Measurements from ENCODE around the gene ARPC3. TPM values are rescaled to one million over a fixed set of nuclear protein-coding genes. Genes with fewer than 3 reads are reported as not detected.
A peak's percentile ranks its signal among the peaks of the same experiment; 100 is the strongest.

The ARPC3 gene
- total and polyA plus RNA-seq, 10 of the 15 experiments (the other 5 are each of a cell fraction or from before 2014, with no cell fraction given) = 81.6 to 890 (median 564) TPM

DNA sequence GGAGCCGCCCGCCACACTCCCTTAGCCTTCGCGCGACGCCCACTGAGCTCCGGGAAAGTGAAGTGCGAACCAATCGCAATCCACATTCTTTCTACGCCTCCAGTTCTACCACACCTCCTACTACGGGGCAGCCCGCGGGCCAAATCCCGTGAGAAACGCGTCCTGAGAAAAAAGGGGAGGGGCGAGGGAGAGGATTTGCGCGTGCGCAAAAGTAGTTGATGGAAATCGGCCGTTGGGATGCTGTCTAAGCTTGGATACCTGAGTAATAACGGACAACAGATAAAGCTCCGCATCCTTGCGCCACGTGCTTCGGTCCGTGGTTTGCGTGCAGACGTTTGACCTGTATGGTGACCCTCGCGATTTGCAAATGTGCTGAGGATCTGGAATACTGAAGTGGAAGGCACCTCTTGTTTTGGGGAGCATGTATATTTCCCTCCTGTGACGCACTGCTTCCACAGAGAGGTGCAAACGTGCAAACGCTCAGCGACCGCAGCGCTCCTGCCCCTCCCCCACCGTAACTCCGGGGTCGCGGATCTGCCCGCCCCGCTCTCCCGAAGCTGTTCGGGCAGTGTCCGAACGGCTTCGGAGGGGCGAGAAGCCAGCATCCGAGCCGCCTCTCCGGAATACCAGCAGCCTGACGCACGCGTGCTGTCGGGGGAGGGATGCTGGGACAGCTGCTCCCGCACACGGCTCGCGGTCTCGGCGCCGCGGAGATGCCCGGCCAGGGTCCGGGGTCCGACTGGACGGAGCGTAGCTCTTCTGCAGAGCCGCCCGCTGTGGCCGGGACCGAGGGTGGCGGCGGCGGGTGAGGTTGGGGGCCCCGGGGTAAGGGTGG lies 18.3 kb upstream of the ARPC3 start, which contains the start of the genes FAM216A and GPN3 (continued):
- TF ChIP-seq, protein P1, sequence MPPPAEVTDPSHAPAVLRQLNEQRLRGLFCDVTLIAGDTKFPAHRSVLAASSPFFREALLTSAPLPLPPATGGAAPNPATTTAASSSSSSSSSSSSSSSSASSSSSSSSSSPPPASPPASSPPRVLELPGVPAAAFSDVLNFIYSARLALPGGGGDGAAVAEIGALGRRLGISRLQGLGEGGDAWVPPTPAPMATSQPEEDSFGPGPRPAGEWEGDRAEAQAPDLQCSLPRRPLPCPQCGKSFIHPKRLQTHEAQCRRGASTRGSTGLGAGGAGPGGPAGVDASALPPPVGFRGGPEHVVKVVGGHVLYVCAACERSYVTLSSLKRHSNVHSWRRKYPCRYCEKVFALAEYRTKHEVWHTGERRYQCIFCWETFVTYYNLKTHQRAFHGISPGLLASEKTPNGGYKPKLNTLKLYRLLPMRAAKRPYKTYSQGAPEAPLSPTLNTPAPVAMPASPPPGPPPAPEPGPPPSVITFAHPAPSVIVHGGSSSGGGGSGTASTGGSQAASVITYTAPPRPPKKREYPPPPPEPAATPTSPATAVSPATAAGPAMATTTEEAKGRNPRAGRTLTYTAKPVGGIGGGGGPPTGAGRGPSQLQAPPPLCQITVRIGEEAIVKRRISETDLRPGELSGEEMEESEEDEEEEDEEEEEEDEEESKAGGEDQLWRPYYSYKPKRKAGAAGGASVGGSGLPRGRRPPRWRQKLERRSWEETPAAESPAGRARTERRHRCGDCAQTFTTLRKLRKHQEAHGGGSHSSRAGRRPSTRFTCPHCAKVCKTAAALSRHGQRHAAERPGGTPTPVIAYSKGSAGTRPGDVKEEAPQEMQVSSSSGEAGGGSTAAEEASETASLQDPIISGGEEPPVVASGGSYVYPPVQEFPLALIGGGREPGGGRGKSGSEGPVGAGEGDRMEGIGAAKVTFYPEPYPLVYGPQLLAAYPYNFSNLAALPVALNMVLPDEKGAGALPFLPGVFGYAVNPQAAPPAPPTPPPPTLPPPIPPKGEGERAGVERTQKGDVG (CRISPR knock-in tag; IDR thresholded peaks at IDR 0.05) = no peak
- TF ChIP-seq ZBED1 (IDR thresholded peaks at IDR 0.05; ENCODE audit: borderline replicate concordance) = peak; percentile 49; the same call in 1 of the 2 replicates

DNA sequence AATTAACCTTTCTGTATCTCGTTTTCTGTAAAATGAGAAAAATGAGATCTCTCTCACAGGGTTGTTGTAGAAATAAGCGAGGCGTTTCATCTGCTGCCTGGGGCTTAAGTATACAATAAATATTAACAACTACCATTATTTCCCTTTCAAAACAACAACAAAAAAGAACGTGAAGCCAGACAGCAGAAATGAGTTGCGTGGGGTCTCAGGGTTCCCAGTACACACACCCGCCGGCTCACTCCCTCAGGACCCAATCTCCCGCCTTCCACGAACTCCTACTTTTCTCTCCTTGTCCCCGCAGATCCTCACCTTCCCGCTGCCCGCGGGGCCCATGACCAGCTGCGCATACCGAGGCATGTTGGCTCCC lies 17.7 kb upstream of the ARPC3 start:
- peak overlapping the region; percentile 73 for H3K4me3 ChIP-seq
- WGBS (ENCODE audit: insufficient coverage, insufficient replicate concordance, low lambda C conversion rate, missing lambda C conversion rate) = 0% methylated on average over 15 of the region's 15 CpGs
- H3K27me3 ChIP-seq (replicated peaks in 1 of 2; ENCODE audit: control insufficient read depth in 2 of 2, insufficient read depth in 2 of 2, low read length in 1 of 2) = no peaks in the 10 kb centered on the region
- H2AFZ ChIP-seq (ENCODE audit: control insufficient read depth, low read depth, low read length) = peak overlapping the region; percentile 90
- H3K27ac ChIP-seq (ENCODE audit: control insufficient read depth, insufficient read depth) = peak overlapping the region; percentile 91
- ChIA-PET POLR2A (interaction anchor here (0.6 to 3.6 kb wide), 15 partner anchors 10 to 201 kb away, joined by 3 to 43 read pairs (median 5); partner anchors contain the start of genes ARPC3, RAD9B and VPS29), RAD21 (ENCODE audit: unreplicated experiment) (interaction anchor here (0.6 to 4.9 kb wide), 25 partner anchors 9 to 366 kb away, joined by 3 to 92 read pairs (median 5); partner anchors contain the start of genes ARPC3, RAD9B and VPS29), SMC1A (ENCODE audit: uncharacterized antibody, unreplicated experiment) (interaction anchor here (0.6 to 8.2 kb wide), 25 partner anchors 9 to 358 kb away, joined by 3 to 99 read pairs (median 5); partner anchors contain the start of genes ARPC3, RAD9B, TCTN1 and VPS29), CTCF (interaction anchor here (0.7 to 7.6 kb wide), 26 partner anchors 10 to 363 kb away, joined by 3 to 130 read pairs (median 5); partner anchors contain the start of genes ARPC3 and TCTN1)
- TF ChIP-seq HDGF (IDR thresholded peaks at IDR 0.05) = no peak
- TF ChIP-seq POLR2AphosphoS5 (IDR thresholded peaks at IDR 0.05; ENCODE audit: low read length) = peak; percentile 87
- no peak for TF ChIP-seq CBFB (IDR thresholded peaks at IDR 0.05; ENCODE audit: low read depth)
- TF ChIP-seq TCF12 (IDR thresholded peaks at IDR 0.05; ENCODE audit: low read depth, low read length) = 0 out of 2 replicates have a peak, but pooled peaks have one; percentile 42
- no peak; the same call in 1 of the 2 replicates for TF ChIP-seq LARP7 (IDR thresholded peaks at IDR 0.05)
- 0 out of 2 replicates have a peak, but pooled peaks have one; percentile 2 for TF ChIP-seq SMAD5 (IDR thresholded peaks at IDR 0.05; ENCODE audit: low read depth)
- 0 out of 2 replicates have a peak, but pooled peaks have one; percentile 23 for TF ChIP-seq PAX8 (IDR thresholded peaks at IDR 0.05)
- TF ChIP-seq, protein P2, sequence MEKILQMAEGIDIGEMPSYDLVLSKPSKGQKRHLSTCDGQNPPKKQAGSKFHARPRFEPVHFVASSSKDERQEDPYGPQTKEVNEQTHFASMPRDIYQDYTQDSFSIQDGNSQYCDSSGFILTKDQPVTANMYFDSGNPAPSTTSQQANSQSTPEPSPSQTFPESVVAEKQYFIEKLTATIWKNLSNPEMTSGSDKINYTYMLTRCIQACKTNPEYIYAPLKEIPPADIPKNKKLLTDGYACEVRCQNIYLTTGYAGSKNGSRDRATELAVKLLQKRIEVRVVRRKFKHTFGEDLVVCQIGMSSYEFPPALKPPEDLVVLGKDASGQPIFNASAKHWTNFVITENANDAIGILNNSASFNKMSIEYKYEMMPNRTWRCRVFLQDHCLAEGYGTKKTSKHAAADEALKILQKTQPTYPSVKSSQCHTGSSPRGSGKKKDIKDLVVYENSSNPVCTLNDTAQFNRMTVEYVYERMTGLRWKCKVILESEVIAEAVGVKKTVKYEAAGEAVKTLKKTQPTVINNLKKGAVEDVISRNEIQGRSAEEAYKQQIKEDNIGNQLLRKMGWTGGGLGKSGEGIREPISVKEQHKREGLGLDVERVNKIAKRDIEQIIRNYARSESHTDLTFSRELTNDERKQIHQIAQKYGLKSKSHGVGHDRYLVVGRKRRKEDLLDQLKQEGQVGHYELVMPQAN (conservative IDR thresholded peaks at IDR 0.05) = peak; percentile 95
- TF ChIP-seq POLR2AphosphoS2 (IDR thresholded peaks at IDR 0.05; ENCODE audit: low read depth, low read length) = 0 out of 2 replicates have a peak, but pooled peaks have one; percentile 12
- TF ChIP-seq TCF3 (IDR thresholded peaks at IDR 0.05; ENCODE audit: borderline replicate concordance, insufficient read depth, low read depth, low read length) = no peak
- FAIRE-seq = no peak
- BruUV-seq (replicated peaks) = no TSS peak
- peak overlapping the region; percentile 43; the same call in 1 of the 2 replicates for H3K4me2 ChIP-seq (ENCODE audit: control insufficient read depth, insufficient read depth)
- in situ Hi-C loops (cut with MboI) = loop anchor here (5.0 kb wide), 1 partner anchor 134 kb away; no protein-coding TSS in a partner anchor
- intact Hi-C loops (cut with micrococcal nuclease; ENCODE audit: unreplicated experiment) = loop anchor here (2.0 to 5.0 kb wide), 3 partner anchors 35 to 229 kb away; partner anchors contain the start of genes RAD9B and VPS29
- H3K9me3 ChIP-seq (replicated peaks; ENCODE audit: control insufficient read depth, insufficient read depth, low read length) = no peaks in the 10 kb centered on the region
- H3K36me3 ChIP-seq (ENCODE audit: control insufficient read depth in 2 of 2, insufficient read depth in 2 of 2, low read length in 1 of 2) = no peaks in the 10 kb centered on the region; a peak in 1 of 4 replicates
- ATAC-seq = no peak
- DNase-seq (ENCODE audit: low read depth, low spot score) = no peak
- H3K4me1 ChIP-seq (ENCODE audit: control insufficient read depth, insufficient read depth, low read length) = peaks cover 6% of the 10 kb centered on the region
- H4K20me1 ChIP-seq (ENCODE audit: control insufficient read depth, insufficient read depth) = no peaks in the 10 kb centered on the region
- H3K9ac ChIP-seq (ENCODE audit: control insufficient read depth, insufficient read depth, low read length) = peak overlapping the region; percentile 87
- peaks cover 40% of the 10 kb centered on the region for H3K79me2 ChIP-seq (ENCODE audit: control insufficient read depth, insufficient read depth, low read length)

Measured in GM12878 (cell line).